Common myeloid progenitor, CD34-positive (primary cell): ENCODE data around the gene SET.
A peak's percentile ranks its signal among the peaks of the same experiment; 100 is the strongest.
"Not testable (repeated sequence)": the region's sequence is repeated elsewhere in the genome, so short reads cannot be mapped to it uniquely, and the experiment has no call there.

Experiments
- CTCF ChIA-PET: fragments of 350-600 bp; sonication (Branson Sonifier 250); formaldehyde crosslinking; loops from one replicate; lab custom pipeline; 2021; ENCODE audit warnings: antibody characterized with exemption; lab: Charles Lee
- POLR2A ChIA-PET: fragments of 350-600 bp; sonication (Branson Sonifier 250); formaldehyde crosslinking; loops from one replicate; lab custom pipeline; 2021; ENCODE audit warnings: antibody characterized with exemption; lab: Charles Lee
- DNase-seq, 3 donors: peaks; one replicate each; pipeline versions ENCODE4 v3.0.0 to v3.0.0-alpha.2; 2013
- H3K27ac ChIP-seq, 2 experiments: 1 replicate in 1 of 2; 2 replicates in 1 of 2; pipeline ENCODE4 v1.7.0; 2013; ENCODE audit warnings: inconsistent platforms in 2 of 2, low read length in 2 of 2, mild to moderate bottlenecking in 2 of 2, low read depth in 1 of 2, moderate library complexity in 1 of 2; ENCODE audit not compliant: severe bottlenecking in 2 of 2, insufficient read depth in 1 of 2, poor library complexity in 1 of 2
- H3K27me3 ChIP-seq, 5 experiments: replicated peaks in 2 of 5; 1 replicate in 3 of 5; 2 replicates in 2 of 5; pipeline versions ENCODE4 v1.6.1 to v1.7.0; 2013; ENCODE audit warnings: low read length in 4 of 5, mild to moderate bottlenecking in 2 of 5, moderate library complexity in 2 of 5, inconsistent platforms in 1 of 5; ENCODE audit not compliant: insufficient read depth in 5 of 5, control insufficient read depth in 4 of 5
- H3K36me3 ChIP-seq, 4 experiments: 1 replicate in 2 of 4; 2 replicates in 2 of 4; pipeline versions ENCODE4 v1.6.1 to v1.7.0; 2013; ENCODE audit warnings: low read length in 3 of 4, control low read depth in 1 of 4, mild to moderate bottlenecking in 1 of 4; ENCODE audit not compliant: control insufficient read depth in 4 of 4, insufficient read depth in 4 of 4
- H3K4me1 ChIP-seq, 4 experiments: 1 replicate in 3 of 4; 2 replicates in 1 of 4; pipeline versions ENCODE4 v1.6.1 to v1.7.1; 2013; ENCODE audit warnings: low read length in 3 of 4, mild to moderate bottlenecking in 3 of 4, control low read depth in 1 of 4, inconsistent platforms in 1 of 4, moderate library complexity in 1 of 4; ENCODE audit not compliant: control insufficient read depth in 4 of 4, insufficient read depth in 4 of 4; ENCODE audit errors: control extremely low read depth in 1 of 4
- H3K4me3 ChIP-seq, 7 experiments: 1 replicate in 4 of 7; 2 replicates in 3 of 7; pipeline versions ENCODE4 v1.5.1 to v1.7.0; 2013; ENCODE audit warnings: mild to moderate bottlenecking in 7 of 7, low read length in 6 of 7, moderate library complexity in 6 of 7, inconsistent platforms in 2 of 7, low read depth in 2 of 7, control low read depth in 1 of 7; ENCODE audit not compliant: insufficient read depth in 4 of 7, control insufficient read depth in 1 of 7; ENCODE audit errors: extremely low read depth in 1 of 7
- H3K9me3 ChIP-seq, 5 experiments: 1 replicate in 4 of 5; 2 replicates in 1 of 5; pipeline versions ENCODE4 v1.6.1 to v1.7.1; 2013; ENCODE audit warnings: low read length in 4 of 5, mild to moderate bottlenecking in 2 of 5, inconsistent platforms in 1 of 5, low read depth in 1 of 5, moderate library complexity in 1 of 5; ENCODE audit not compliant: control insufficient read depth in 4 of 5, insufficient read depth in 2 of 5; ENCODE audit errors: control extremely low read depth in 1 of 5
- WGBS: methylation state at CpG from one replicate; pipeline ENCODE4 v1.1.5; 2013; ENCODE audit not compliant: insufficient coverage; 5-methylcytosine and 5-hydroxymethylcytosine counted together

SET gene

GRCh38 chr9:128653908-128654307 lies 35.1 kb upstream of the SET start:
- ChIA-PET CTCF (interaction anchor here (1.1 kb wide), 1 partner anchor 13 kb away, joined by 4 read pairs; no protein-coding TSS in a partner anchor), POLR2A (no interaction called here)
- 92% methylated on average over 5 of the region's 8 CpGs for WGBS
- Histone ChIP-seq H3K27ac (no peak overlapping the region), H3K4me3 (no peak overlapping the region), H3K9me3 (no peaks in the 10 kb centered on the region), H3K27me3 (no peaks in the 10 kb centered on the region), H3K36me3 (peaks cover 0 to 2% (median 0%) of the 10 kb centered on the region in 4 experiments), H3K4me1 (peaks cover 0 to 9% (median 8%) of the 10 kb centered on the region in 4 experiments)
- no peak for DNase-seq

DNA sequence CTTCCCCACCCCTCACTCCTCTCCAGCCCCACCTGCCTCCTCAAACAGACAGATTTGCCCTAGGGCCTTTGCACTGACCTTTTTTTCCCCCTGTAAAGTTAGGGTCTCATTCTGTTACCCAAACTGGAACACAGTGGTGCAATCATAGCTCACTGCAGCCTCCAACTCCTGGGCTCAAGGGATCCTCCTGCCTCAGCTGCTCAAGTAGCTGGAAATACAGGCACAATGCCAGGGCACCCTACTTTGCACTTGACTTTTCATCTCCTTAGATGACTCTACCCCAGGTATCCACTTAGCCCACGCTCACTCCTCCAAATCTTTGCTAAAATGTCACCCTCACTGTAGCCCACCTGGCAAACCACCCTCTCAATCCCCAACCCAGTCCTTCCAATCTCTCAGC lies 34.5 kb upstream of the SET start:
- Histone ChIP-seq H3K27me3 (no peaks in the 10 kb centered on the region), H3K4me1 (peaks cover 0 to 9% (median 8%) of the 10 kb centered on the region in 4 experiments), H3K36me3 (peaks cover 0 to 2% (median 0%) of the 10 kb centered on the region in 4 experiments), H3K27ac (no peak overlapping the region), H3K9me3 (no peaks in the 10 kb centered on the region), H3K4me3 (no peak overlapping the region)
- whole genome bisulfite sequencing, result 100% methylated on average over 1 of the region's 1 CpG
- ChIA-PET CTCF (no interaction called here), POLR2A (no interaction called here)
- no peak for DNase-seq

DNA sequence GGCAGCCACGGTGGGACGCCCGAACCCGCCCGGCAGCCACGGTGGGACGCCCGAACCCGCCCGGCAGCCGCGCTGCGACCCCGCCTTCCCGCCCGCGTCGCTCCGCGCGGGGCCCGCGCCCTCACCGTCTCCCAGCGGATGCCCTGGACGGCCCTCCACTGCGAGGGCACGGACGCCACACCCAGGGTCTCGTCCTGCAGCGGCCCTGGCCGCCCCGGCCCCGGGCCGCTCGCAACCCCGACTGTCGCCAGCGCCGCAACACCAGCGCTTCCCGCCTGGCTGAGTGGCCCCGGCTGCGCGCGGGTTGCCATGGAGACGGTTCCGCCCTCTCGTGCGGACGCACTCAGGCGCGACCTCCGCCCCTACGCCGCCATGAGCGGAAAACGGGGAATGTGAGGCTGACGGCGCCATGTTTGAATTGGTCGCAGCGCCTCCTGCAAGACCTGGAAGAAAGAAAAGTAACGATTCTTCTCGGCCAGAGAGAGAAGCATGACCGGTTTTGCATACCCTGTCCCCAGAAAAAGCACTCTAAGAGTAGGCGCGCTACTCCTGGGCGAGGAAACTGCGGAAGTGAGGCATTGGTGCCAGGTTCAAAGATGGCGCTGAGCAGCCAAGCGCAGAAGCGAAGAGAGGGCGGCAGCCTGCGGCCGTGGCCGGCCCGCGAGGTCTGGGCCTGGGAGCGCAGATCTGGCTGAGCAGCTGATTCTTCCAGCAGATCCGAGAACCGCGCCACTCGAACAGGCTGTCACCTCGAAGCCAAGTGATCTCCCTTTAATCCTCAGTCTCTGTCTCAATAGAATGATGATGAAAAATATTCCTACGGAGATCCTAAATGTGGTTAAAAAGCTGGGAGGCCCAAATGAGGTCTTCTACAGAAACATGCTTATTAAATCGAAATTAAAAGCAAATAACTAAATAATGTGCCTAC lies 32.3 kb upstream of the SET start, which contains the start of gene DYNC2I2:
DYNC2I2 (minus strand) TSS at position 432 of the 928 bp plus-strand sequence; CDS start at position 311, 121 bp downstream.
- ChIA-PET POLR2A (no interaction called here), CTCF (interaction anchor here (0.9 kb wide), 1 partner anchor 28 kb away, joined by 3 read pairs; no protein-coding TSS in a partner anchor)
- WGBS, result 0% methylated on average over 57 of the region's 86 CpGs
- Histone ChIP-seq H3K4me1 (peaks cover 0 to 9% (median 8%) of the 10 kb centered on the region in 4 experiments), H3K27ac (peak within 1 kb of the TSS; percentile 98 to 99), H3K9me3 (no peaks in the 10 kb centered on the region), H3K4me3 (peak within 1 kb of the TSS; percentile 74 to 96 (median 85)), H3K27me3 (no peaks in the 10 kb centered on the region), H3K36me3 (peaks cover 0 to 2% (median 0%) of the 10 kb centered on the region in 4 experiments)
- peak; percentile 95 to 97 (median 97) for DNase-seq

DNA sequence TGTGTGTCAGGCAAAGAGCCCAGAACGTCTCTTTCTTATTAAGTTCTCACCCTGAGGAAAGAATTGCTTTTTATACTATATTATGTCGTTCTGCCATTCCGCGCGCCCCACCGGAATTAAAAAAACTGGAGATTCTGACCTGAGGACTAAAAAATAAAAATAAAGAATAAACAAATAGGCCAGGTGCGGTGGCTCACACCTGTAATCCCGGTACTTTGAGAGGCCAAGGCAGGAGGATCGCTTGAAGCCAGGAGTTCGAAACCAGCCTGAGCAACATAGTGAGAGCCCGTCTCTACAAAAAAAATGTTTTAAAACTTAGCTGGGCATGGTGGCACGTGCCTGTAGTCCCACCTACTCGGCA lies 31.7 kb upstream of the SET start:
- peaks cover 0 to 2% (median 0%) of the 10 kb centered on the region in 4 experiments for H3K36me3 ChIP-seq
- no peak for DNase-seq
- H3K27ac ChIP-seq, result peak overlapping the region; percentile 98 to 99
- H3K9me3 ChIP-seq, result no peaks in the 10 kb centered on the region
- H3K27me3 ChIP-seq, result no peaks in the 10 kb centered on the region
- 100% methylated on average over 4 of the region's 13 CpGs for WGBS
- H3K4me1 ChIP-seq, result peaks cover 0 to 9% (median 8%) of the 10 kb centered on the region in 4 experiments
- H3K4me3 ChIP-seq, result peak overlapping the region in 4 of 7 experiments; percentile 83 to 96 (median 90)
- POLR2A ChIA-PET, result no interaction called here
- CTCF ChIA-PET, result interaction anchor here (0.9 kb wide), 1 partner anchor 27 kb away, joined by 3 read pairs; no protein-coding TSS in a partner anchor

DNA sequence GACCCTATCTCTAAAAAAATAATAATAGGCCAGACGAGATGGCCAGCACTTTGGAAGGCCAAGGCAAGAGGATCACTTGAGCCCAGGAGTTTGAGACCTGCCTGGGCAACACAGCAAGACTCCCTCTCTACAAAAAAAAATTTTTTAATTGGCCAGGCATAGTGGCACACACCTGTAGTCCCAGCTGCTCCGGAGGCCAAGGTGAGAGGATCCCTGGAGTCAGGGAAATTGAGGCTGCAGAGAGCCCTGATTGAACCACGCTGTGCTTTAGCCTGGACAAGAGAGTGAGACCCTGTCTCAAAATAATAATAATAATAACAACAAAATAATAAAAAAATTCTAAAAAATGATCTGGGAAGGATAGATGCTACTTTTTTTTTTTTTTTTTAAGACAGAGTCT lies 31.2 kb upstream of the SET start:
- Histone ChIP-seq H3K4me3 (no peak overlapping the region), H3K36me3 (peaks cover 0 to 2% (median 0%) of the 10 kb centered on the region in 4 experiments), H3K27me3 (no peaks in the 10 kb centered on the region), H3K27ac (no peak overlapping the region), H3K4me1 (peaks cover 0 to 9% (median 8%) of the 10 kb centered on the region in 4 experiments), H3K9me3 (no peaks in the 10 kb centered on the region)
- 100% methylated on average over 1 of the region's 3 CpGs for WGBS
- no peak for DNase-seq
- CTCF ChIA-PET, result interaction anchor here (0.9 to 1.0 kb wide), 2 partner anchors 27 to 46 kb away, joined by 3 read pairs; no protein-coding TSS in a partner anchor
- POLR2A ChIA-PET, result no interaction called here

DNA sequence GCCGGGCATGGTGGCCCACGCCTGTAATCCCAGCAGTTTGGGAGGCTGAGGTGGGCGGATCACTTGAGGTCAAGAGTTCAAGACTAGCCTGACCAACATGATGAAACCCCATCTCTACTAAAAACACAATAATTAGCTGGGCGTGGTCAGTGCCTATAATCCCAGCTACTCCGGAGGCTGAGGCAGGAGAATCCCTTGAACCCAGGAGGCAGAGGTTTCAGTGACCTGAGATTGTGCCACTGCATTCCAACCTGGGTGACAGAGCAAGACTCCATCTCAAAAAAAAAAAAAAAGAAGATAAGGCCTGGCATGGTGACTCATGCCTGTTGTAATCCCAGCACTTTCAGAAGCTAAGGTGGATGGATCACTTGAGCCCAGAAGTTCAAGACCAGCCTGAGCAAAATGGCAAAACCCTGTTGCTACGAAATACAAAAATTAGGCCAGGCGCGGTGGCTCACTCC lies 22.5 kb upstream of the SET start:
- H3K27me3 ChIP-seq, POLR2A ChIA-PET, CTCF ChIA-PET: not testable (repeated sequence)

More for the DNA sequence above, 22.5 kb upstream of the SET start:
- 98% methylated on average over 6 of the region's 8 CpGs for WGBS
- H3K4me3 ChIP-seq, H3K9me3 ChIP-seq, DNase-seq, H3K4me1 ChIP-seq, H3K27ac ChIP-seq, H3K36me3 ChIP-seq: not testable (repeated sequence)
